Stimulated activated CD4-positive, alpha-beta T cell treated with anti-CD3 and anti-CD28 coated beads, Interleukin-4, amount 100 ng/mL, for 48 hours (primary cell): ENCODE results near the gene STK24.

Experiments used
- DNase-seq, 2 donors: peaks; one replicate each; pipeline ENCODE4 v3.0.0-alpha.2; 2020; ENCODE audit warnings: low read depth in 2 of 2

STK24 gene

DNA sequence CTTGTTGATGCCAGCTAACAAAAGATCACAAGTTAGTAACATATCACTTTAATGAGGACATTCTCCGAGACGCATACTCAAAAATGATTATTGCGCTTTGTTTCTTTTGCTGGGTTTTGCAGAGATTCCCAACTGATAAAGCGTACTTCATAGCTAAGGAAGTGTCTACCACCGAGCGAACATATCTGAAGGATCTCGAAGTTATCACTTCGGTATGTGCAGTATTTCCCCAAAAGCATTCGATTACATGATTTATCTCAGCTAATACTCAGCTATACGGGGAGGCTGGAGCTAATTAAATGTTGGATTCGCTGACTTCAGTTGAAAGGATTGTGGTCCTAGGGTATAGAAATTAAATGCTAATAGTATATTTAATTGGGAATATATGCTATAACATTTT is 166.3 kb downstream of the STK24 start:
- no peak for DNase-seq

- DNase-seq, result no peak
These were observed 167.6 kb downstream of the STK24 start for GRCh38 chr13:98409281-98409680.

- DNase-seq, result no peak
These were observed 169.3 kb downstream of the STK24 start for GRCh38 chr13:98407575-98407974.

DNA sequence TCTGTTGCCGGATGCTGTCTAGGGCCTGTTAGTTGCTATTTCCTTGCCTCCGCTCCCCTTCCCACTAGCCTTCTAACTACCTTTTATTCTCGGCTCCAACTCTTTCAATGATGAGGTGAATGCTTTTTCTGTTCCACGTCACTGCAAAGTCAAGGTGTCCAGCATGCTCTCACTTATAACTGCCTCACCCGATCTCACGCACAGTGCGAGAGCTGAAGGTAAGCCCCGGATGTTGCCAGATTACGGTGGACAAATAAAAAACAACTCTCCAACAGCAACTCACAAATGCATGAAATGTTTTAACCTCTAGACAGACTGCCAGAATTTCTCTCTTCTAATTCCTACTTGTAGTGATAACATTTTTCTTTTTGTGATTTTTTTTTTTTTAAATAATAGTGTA is 169.9 kb downstream of the STK24 start:
- DNase-seq, result no peak

GRCh38 chr13:98406427-98406826 is 170.5 kb downstream of the STK24 start:
- DNase-seq, result no peak

DNA sequence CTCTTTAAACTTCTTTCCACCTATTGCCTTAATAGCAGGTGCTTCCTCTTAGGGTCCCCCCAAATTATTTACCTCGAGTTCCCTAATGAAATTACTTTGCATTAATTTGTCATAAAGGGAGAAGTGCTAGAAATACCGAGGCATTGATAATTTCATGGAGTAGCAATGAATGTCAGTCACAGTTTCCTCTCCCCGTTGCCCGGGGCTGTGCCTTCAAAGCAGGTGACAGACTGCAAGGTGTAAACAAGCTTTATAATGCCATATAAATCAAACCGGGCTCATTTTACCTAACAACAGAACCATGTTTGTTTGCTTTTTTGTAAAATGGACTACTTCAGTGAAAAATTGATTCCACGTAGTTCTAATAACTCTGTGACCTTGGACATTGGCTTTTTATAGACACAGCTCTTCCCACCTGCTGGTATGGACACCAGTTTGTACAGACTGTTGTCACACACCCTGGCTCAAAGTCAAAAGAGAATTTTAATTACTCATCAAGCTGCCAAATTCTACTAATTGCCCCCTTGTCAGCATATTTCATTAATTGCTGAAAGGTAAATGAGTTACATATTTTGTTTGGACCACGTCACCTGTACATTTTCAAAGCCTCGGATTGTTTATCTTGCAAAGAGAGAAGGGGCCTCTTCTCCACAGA is 171.1 kb downstream of the STK24 start:
- DNase-seq, result no peak

- no peak for DNase-seq
These were observed 171.8 kb downstream of the STK24 start for GRCh38 chr13:98405107-98405571.

GRCh38 chr13:98403076-98403475 is 173.8 kb downstream of the STK24 start:
- DNase-seq, result no peak

- DNase-seq, result no peak
These were observed 175.0 kb downstream of the STK24 start for GRCh38 chr13:98401934-98402333.

GRCh38 chr13:98399756-98400155 is 177.2 kb downstream of the STK24 start:
- DNase-seq, result no peak

DNA sequence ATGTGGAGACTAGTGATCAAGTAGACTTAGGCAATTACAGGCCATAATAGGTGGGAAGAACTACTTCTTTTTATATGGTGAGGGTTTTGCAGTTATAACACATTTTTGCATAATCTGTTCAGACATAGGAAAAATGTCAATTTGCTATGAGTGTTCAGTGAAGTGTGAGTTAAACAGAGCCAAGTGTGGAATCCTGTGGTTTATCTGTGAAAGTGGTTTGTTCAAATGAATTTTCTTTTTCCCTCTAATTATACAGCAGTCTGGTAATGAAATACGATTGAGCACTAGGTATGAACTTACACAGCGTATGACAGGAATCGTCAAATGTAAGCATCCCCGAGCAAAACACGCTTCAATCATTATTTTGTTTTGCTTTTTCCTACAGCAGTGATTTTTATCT is 178.3 kb downstream of the STK24 start:
- no peak for DNase-seq

DNA sequence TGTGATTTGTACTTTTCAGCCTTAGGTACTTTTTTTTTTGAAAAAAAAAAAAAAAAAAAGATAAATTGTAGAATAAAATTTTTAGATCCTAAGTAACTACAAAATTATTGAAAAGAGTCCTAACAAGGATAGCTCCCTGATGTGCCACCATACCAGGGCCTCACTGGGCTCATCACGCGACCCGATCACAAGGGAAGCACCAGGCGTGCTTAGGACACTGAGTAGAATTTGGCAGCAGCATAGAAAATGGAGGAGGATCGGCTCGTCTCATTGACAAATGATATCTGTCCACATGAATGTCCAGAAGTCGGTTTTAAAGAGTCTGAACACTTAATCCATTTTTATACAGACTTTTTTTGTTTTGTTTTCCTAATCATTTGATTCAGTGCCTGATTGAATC is 179.0 kb downstream of the STK24 start:
- no peak for DNase-seq

DNA sequence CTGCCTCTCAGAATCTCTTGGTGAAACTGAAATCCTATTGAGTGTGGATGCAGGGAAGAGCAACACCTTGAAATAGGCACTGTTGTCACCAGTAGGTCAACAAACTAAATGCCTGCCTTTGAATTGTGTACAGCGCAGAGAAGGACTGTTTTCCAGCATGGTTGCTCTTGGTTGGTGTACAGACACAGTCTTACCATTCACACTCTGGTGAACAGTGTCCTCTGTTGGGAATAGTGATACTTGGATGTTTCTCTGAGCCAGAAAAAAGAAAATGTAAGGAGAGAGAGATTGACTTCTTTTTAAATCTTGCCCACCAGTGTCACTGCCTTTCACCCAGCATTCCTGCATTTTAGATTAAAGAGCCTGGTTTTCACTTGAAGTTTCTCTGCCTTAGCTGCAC is 179.7 kb downstream of the STK24 start:
- no peak for DNase-seq

- DNase-seq, result no peak
These were observed 180.7 kb downstream of the STK24 start for GRCh38 chr13:98396071-98396710.
